Measurements from ENCODE around the gene FCMR.

FCMR gene

DNA sequence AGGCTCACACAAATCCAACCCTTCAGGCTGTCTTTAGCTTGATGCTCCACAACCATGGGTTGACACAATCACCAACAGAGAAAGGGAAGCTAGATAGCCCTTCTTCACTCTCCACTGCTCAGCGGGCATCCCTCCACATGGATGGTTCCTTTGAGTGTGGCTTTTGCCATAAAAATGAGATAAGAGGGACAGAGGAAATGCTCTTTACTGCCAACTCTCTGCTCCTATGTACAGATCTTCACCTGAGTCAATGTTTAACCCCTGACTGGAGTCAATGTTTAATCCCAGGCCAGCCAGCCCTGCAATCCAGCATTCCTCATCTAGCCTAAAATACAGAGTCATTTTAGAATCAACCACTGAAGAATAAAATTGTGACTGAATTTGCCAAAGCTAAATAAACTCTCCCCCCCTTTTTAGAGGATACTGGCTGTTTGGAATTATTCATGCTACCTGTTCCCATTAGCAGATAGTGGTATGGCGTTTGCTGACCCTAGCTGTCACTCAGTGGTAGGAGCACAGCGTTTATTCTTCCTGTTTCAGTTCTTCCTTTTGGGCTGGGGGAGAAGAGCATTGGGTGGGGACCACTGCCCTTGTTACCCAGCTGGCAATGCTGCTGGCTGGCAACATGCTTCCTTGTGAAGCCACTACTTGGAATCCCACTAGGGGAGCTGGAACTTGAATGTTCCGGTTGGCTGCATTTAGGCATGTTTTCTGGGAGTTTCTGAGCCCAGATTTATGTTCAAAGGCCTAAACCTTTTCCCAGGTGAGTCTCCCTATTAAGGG, 29.8 kb upstream of the FCMR start:
- no peak for DNase-seq

DNA sequence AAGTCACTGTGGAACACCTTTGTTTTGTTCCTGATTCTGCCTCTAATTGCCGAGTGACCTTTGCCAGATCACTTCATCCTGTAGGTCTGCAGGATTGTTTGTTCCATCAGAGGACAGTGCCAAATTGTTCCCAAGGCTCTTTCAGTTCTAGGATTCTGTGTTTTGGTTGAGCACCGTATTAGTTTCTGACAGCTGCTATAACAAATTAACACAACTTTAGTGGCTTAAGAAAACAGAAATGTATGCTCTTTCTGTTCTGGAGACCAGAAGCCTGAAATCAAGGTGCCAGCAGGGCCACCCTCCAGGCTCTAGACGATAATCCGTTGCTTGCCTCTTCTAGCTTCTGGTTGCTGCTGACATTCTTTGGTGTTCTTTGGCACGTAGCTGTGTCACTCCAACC, 27.9 kb upstream of the FCMR start:
- no peak for DNase-seq

DNA sequence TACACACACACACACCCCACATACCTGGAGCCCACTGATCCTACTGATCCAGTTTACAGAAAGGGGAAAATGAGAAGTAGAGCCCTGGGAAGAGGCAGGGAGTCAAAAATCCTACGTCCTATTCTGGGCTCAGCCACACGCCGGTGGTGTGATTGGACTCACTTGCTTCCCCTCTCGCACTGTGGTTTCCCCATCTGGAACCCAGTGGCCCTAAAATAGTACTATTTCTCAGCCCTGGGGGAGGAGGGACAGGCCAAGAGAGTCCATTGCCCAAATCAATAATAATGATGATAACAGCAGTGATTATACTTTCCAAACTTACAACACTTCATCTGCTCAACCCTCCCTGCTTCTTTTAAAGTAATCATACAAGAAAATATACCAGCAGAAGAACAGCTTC, 27.5 kb upstream of the FCMR start:
- peak in 6 of 58 donors; percentile 7 to 36 (median 12) for DNase-seq

DNA sequence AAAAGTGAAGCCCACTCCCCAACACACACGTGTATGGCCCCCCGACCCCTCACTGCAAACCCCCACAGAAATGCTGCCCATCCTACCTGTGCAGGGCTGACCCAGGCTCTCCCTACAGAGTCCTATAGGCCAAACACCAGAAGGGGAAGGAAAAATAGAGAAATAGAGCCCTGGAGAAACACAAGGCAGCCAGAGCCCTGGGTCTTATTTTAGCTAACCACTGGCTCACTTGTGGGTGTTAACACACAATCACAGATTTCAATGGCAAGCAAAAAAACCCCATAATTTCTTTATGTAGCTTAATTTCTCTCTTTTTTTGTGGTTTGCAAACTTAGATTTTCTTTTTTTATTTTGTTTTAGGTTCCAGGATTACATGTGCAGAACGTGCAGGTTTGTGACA, 25.5 kb upstream of the FCMR start:
- DNase-seq: no peak

GRCh38 chr1:206946261-206946660, 24.5 kb upstream of the FCMR start, which contains the start of gene PIGR:
PIGR (minus strand) TSS chr1:206946466; CDS start chr1:206940531, 5,935 bp downstream.
- no peak for DNase-seq

DNA sequence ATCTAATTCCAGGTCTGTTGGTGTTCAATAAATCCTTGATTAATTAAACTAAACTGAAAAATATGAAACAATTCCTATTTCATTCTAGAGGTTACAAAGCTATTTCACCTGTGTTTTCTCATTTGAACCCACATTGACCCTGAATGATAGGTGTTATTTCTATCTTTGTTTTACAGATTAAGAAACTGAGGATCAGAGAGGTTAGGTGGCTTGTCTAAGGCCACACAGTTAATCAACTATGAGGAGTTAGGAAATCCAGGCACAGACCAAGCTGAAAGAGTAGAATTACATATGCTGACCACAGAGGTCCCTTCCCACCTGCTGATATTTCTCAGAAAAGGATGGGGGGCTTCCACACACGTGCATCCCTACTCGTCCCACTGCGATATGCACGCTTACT, 24.0 kb upstream of the FCMR start:
- DNase-seq: no peak

DNA sequence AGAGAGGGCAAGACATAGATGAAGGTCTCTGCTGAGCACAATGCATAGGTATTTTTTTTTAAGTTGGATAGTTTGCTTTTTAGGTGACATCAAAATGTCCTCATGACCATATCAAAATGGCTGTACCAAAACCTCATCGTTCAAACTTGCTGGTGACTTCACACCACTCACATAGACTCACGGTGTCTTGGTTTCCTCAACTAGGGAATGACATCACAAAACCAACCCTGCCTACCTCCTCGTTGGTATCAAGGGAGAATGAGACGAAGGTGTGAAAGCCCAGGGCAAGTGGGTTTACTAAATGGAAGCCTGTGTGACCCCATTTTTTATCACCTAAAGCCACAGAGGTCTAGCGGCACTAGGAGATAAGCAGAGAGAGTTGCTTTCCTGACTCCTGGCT, 23.0 kb upstream of the FCMR start:
- DNase-seq: no peak

DNA sequence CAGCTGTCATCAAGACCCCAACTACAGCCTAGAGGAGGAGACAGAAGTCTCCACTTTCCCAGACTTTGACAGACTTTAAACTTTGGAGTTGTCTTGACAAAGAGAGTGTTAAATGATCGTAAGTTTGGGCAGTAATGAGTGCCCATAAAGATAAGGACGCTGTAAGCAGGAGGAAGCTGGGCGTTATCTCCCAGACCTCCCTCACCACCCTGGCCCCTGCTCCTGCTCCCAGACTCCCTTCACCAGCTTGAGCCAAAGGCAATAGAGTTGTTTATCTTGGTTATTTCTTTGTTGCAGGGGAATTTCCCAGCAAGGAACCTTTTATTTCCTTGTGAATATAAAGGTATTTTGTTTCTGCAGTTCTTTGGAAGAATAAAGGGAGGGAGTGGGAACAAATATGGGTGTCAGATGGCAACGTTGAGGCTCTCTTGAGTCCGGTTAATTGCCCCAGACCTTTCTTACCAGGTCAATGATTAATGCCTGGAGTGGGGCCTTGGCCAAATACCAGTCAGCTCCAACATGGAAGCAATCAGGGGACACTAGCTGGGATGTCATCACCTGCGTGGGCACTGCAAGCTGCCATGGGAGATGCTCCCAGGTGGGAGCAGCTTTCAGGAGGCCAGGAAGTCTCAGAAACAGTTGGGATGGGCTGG, 20.2 kb upstream of the FCMR start:
- no peak for DNase-seq

DNA sequence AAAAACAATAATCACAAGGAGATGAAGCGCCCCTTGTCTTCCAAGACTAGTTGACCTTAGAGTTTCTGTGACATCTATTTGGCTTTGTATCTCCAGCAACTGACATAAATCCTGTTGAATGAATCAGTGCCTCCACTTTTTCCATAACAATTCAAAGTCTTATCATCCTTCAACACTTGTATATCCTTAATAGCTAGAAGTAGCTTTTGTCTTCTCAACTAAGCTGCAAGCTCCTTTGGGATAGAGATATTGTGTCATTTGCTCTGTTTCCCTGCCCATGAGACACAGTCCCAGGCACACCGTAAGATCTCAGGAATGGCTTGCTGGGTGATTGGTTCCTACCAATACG, 18.8 kb upstream of the FCMR start:
- no peak for DNase-seq

DNA sequence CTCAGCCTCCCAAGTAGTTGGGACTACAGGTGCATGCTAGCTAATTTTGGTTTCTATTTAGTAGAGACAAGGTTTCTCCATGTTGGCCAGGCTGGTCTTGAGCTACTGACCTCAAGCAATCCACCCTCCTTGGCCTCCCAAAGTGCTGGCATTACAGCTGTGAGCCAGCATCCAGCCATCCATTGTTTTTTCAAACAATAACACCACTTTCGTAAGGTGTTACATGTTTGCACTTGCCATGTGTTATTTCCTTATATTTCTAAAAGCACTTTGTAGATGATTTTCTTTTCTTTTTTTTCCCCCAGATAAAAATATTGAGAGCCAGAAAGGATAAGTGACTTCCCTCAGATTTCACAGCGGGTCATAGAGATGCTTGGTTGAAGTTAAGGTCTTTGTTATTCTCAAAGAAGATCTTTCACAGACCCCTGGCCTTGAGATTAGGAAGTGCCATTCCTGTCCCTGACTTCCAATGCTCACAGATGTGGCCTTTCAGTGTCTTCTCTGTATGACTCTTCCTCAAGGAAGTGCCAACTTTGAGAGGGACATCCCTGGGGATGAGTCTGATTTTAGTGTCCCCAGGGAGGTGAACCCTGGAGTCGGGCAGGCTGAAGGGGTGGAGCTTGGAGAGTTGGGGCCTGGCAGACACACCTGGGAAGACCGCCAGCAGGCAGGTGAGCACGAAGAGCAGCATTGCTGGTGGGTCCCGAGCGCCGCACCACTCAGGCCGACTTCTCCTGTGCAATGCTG, 18.3 kb upstream of the FCMR start:
- DNase-seq: no peak

DNA sequence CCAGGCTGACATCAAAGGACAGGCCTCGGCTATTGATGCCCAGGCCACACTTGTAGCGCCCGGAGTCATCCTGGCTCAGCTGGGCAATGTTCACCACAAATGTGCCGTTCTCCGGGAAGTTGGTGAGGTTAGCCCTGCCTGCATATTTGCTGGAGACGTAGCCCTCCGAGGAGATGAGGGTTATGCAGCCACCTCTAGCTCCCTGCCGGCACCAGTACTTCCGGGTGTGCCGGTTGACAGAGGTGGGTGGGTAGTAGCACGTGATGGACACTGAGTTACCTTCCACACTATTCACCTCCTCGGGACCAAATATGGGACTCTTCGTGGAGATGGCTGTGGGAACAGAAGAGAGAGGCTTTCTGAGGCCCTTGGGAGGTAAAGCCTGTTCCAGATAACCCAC, 17.4 kb upstream of the FCMR start:
- DNase-seq: no peak

DNA sequence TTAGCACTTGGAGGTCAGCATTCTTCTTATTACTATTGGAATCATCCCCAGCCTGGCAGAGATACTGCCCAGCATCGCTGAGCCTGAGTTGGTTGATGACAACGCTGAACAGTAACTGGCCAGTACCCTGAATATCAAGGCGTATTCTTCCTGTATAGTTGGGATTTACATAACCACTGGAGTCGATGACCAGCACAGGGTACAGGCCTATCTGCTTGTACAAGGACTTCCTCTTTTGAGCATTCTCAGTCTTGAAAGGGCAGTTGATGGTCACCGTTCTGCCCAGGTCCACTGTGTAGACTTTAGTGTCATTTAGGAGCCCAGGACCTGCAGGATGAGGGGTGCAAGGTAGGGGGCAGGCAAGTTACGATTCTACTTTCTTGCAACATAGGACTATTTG, 15.7 kb upstream of the FCMR start:
- peak in 1 of 58 donors; percentile 15 for DNase-seq

GRCh38 chr1:206935491-206936067, 13.8 kb upstream of the FCMR start:
- DNase-seq: no peak

- DNase-seq: peak in 1 of 58 donors; percentile 14
These were observed 11.7 kb upstream of the FCMR start for GRCh38 chr1:206933333-206933945.

- DNase-seq: no peak
These were observed 10.4 kb upstream of the FCMR start for GRCh38 chr1:206932177-206932576.

DNA sequence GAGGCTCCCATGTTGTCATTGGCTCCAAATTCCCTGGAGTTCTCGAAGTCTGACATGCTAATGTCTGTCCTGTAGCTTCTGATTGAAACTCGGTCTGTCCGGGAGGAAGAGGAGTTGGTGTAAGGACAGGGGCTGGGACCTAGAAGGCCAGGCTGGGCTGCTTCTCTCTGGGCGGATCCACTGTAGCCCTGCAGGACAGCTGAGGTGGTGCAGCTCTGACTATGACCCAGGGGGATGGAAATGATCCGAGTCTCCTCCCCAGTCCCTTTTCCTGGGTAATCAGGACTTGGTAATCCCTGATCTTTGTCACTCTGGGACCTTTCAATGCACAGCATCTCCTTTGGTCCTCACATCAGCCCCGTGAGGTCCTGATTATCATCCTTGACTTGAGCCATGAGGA, 10.0 kb upstream of the FCMR start:
- DNase-seq: no peak

- peak in 3 of 58 donors; percentile 7 to 30 (median 17) for DNase-seq
These were observed 8.6 kb upstream of the FCMR start for GRCh38 chr1:206930210-206930798.

- no peak for DNase-seq
These were observed 7.8 kb upstream of the FCMR start for GRCh38 chr1:206929524-206929923.

- DNase-seq: no peak
These were observed 4.5 kb upstream of the FCMR start for GRCh38 chr1:206926286-206926685.

GRCh38 chr1:206925106-206925736, 3.5 kb upstream of the FCMR start:
- DNase-seq: peak in 4 of 58 donors; percentile 4 to 12 (median 8)
